Posterior cingulate gyrus (tissue), 11 donors: ENCODE results near the gene ULBP3.
"Not testable (repeated sequence)": the region's sequence is repeated elsewhere in the genome, so short reads cannot be mapped to it uniquely, and the experiment has no call there.

Experiments
- DNase-seq, 10 donors: peaks; one replicate each; pipeline versions ENCODE4 v3.0.0 to v3.0.0-alpha.2; 2020 to 2021; ENCODE audit warnings: mixed read lengths in 3 of 10
- intact Hi-C: fragments of 100-400 bp; cut with DNase I; formaldehyde crosslinking; loops from one replicate; pipeline ENCODE4 v1.15.1; 2023

Gene ULBP3

GRCh38 chr6:150079604-150080003, 10.7 kb upstream of the ULBP3 start:
- intact Hi-C loops: loop anchor here (1.0 to 10.0 kb wide), 4 partner anchors 63 to 735 kb away; partner anchors contain the start of gene PPP1R14C
- peak in 1 of 10 donors; percentile 82 for DNase-seq

GRCh38 chr6:150078788-150079187, 9.9 kb upstream of the ULBP3 start:
- DNase-seq: no peak
- intact Hi-C loops: no loop called here

GRCh38 chr6:150076196-150076893, 7.4 kb upstream of the ULBP3 start:
- intact Hi-C loops: no loop called here
- peak in 2 of 10 donors; percentile 23 to 81 for DNase-seq

- peak in 1 of 10 donors; percentile 12 for DNase-seq
- intact Hi-C loops: no loop called here
Observed at GRCh38 chr6:150075034-150075421, 6.1 kb upstream of the ULBP3 start.

- intact Hi-C loops: not testable (repeated sequence)
- DNase-seq: peak in 1 of 10 donors; percentile 33
Observed at GRCh38 chr6:150074396-150075033, 5.6 kb upstream of the ULBP3 start.

- DNase-seq: peak in 1 of 10 donors; percentile 67
- intact Hi-C loops: no loop called here
Observed at GRCh38 chr6:150072201-150072600, 3.3 kb upstream of the ULBP3 start.

GRCh38 chr6:150070236-150070818, 1.4 kb upstream of the ULBP3 start:
- intact Hi-C loops: no loop called here
- peak in 1 of 10 donors; percentile 52 for DNase-seq

- intact Hi-C loops: no loop called here
- peak in 6 of 10 donors; percentile 48 to 94 (median 79) for DNase-seq
Observed at GRCh38 chr6:150069706-150070105, 785 bp upstream of the ULBP3 start.

GRCh38 chr6:150068151-150068550, 770 bp downstream of the ULBP3 start:
- peak in 1 of 10 donors; percentile 22 for DNase-seq
- intact Hi-C loops: no loop called here

GRCh38 chr6:150065083-150065482, 3.8 kb downstream of the ULBP3 start:
- intact Hi-C loops: no loop called here
- DNase-seq: no peak

GRCh38 chr6:150063640-150064039, 5.3 kb downstream of the ULBP3 start:
- intact Hi-C loops: no loop called here
- DNase-seq: no peak

- DNase-seq, intact Hi-C loops: not testable (repeated sequence)
Observed at GRCh38 chr6:150059973-150060372, 8.9 kb downstream of the ULBP3 start.

- no peak for DNase-seq
- intact Hi-C loops: no loop called here
Observed at GRCh38 chr6:150058986-150059385, 9.9 kb downstream of the ULBP3 start.

- peak in 1 of 10 donors; percentile 70 for DNase-seq
- intact Hi-C loops: no loop called here
Observed at GRCh38 chr6:150058231-150058792, 10.6 kb downstream of the ULBP3 start.

- intact Hi-C loops: no loop called here
- DNase-seq: peak in 1 of 10 donors; percentile 63
Observed at GRCh38 chr6:150057501-150057951, 11.4 kb downstream of the ULBP3 start.

GRCh38 chr6:150056916-150057315, 12.0 kb downstream of the ULBP3 start:
- intact Hi-C loops: no loop called here

GRCh38 chr6:150056156-150056555, 12.8 kb downstream of the ULBP3 start:
- intact Hi-C loops: no loop called here
- peak in 1 of 10 donors; percentile 70 for DNase-seq

More at GRCh38 chr6:150056916-150057315, 12.0 kb downstream of the ULBP3 start:
- peak in 1 of 10 donors; percentile 10 for DNase-seq

- intact Hi-C loops: no loop called here
- peak in 1 of 10 donors; percentile 9 for DNase-seq
Observed at GRCh38 chr6:150055131-150055530, 13.8 kb downstream of the ULBP3 start.

GRCh38 chr6:150053450-150053849, 15.5 kb downstream of the ULBP3 start:
- peak in 1 of 10 donors; percentile 39 for DNase-seq
- intact Hi-C loops: no loop called here

GRCh38 chr6:150050846-150051245, 18.1 kb downstream of the ULBP3 start:
- intact Hi-C loops: no loop called here

GRCh38 chr6:150048099-150048498, 20.8 kb downstream of the ULBP3 start:
- DNase-seq: peak in 1 of 10 donors; percentile 9
- intact Hi-C loops: no loop called here

More at GRCh38 chr6:150050846-150051245, 18.1 kb downstream of the ULBP3 start:
- DNase-seq: no peak
